Fibroblast of lung (primary cell): Measurements from ENCODE around the gene PLEKHS1.

Experiments
- EZH2 ChIP-seq: IDR thresholded peaks from 2 replicates; pipeline ENCODE4 v1.5.1; 2012; ENCODE audit warnings: low read length, control low read depth, mild to moderate bottlenecking; ENCODE audit errors: missing control alignments
- TF ChIP-seq, protein P1 (sequence below), 2 donors: IDR thresholded peaks in 1 of 2; conservative IDR thresholded peaks in 1 of 2; 1 replicate in 1 of 2; 2 replicates in 1 of 2; pipeline ENCODE4 v1.5.1; 2011 to 2012; ENCODE audit warnings: low read length in 2 of 2, control low read depth in 1 of 2, inconsistent platforms in 1 of 2, low read depth in 1 of 2, mild to moderate bottlenecking in 1 of 2

DNA sequence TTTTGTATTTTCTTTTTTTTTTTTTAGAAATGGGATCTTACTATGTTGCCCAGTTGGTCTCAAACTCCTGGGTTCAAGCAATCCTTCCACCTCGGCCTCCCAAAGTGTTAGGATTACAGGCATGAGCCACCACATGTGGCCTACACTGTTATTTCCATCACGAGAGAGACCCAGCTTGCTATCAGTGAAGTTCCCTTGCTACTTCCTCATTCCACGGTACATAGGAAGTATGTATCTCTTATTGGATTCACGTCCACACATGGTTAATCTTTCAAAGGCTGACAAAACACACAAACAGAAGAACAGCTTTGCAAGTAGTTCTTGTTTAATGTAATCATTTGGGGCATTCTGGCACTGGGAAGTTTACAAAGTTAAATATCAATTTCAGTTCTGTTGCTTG is 51.5 kb downstream of the PLEKHS1 start:
- TF ChIP-seq, protein P1, sequence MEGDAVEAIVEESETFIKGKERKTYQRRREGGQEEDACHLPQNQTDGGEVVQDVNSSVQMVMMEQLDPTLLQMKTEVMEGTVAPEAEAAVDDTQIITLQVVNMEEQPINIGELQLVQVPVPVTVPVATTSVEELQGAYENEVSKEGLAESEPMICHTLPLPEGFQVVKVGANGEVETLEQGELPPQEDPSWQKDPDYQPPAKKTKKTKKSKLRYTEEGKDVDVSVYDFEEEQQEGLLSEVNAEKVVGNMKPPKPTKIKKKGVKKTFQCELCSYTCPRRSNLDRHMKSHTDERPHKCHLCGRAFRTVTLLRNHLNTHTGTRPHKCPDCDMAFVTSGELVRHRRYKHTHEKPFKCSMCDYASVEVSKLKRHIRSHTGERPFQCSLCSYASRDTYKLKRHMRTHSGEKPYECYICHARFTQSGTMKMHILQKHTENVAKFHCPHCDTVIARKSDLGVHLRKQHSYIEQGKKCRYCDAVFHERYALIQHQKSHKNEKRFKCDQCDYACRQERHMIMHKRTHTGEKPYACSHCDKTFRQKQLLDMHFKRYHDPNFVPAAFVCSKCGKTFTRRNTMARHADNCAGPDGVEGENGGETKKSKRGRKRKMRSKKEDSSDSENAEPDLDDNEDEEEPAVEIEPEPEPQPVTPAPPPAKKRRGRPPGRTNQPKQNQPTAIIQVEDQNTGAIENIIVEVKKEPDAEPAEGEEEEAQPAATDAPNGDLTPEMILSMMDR (conservative IDR thresholded peaks at IDR 0.05 in 1 of 2, IDR thresholded peaks at IDR 0.05 in 1 of 2; ENCODE audit: low read depth in 1 of 2, low read length in 2 of 2), result no peak
- TF ChIP-seq EZH2, result no peak
